Retinal pigment epithelial cell (primary cell): ENCODE data around the gene FAXDC2.
"Not testable (repeated sequence)": the region's sequence is repeated elsewhere in the genome, so short reads cannot be mapped to it uniquely, and the experiment has no call there.

ENCODE experiments used
- DNase-seq: peaks from one replicate; pipeline ENCODE4 v3.0.0-alpha.2; 2010; ENCODE audit warnings: low read depth
- H3K4me3 ChIP-seq: 2 replicates; pipeline ENCODE4 v1.5.1; 2011; ENCODE audit warnings: mild to moderate bottlenecking, low read length, control low read depth, moderate library complexity
- TF ChIP-seq, protein P1 (sequence below): conservative IDR thresholded peaks from 2 replicates; pipeline ENCODE4 v1.5.1; 2011; ENCODE audit warnings: low read depth, low read length, control low read depth, inconsistent platforms

The FAXDC2 gene

DNA sequence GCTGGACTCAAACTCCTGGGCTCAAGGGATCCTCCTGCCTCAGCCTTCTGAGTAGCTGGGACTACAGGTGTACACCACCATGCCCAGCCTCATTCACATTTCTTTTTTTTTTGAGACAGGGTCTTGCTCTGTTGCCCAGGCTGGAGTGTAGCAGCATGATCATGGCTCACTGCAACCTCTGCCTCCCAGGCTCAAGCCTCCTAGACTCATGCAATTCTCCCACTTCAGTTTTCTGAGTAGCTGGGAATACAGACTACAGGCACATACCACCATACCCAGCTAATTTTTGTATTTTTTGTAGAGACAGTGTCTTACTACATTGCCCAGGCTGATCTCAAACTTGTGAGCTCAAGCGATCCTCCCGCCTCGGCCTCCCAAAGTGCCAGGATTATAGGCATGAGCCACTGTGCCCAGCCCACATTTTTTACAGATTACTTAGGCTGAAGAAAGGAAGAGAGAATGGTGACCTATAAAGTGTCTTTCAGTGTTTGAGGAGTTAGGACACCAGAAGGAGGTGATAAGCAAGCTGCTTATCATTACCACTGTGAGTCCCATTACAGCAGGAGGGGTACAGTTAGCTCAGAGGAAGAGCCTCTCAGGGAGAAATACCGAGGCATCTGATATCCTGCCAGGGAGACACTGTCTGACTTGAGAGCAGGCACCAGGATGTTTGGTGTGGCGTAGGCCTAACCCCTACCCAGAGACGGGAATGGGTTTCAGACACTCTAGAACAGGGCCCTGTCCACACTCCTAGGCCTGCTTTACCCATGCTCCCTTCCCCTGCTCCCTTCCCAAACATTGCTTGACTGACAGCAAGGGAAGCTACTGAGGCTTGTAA, 9.7 kb downstream of the FAXDC2 start:
- TF ChIP-seq, protein P1, sequence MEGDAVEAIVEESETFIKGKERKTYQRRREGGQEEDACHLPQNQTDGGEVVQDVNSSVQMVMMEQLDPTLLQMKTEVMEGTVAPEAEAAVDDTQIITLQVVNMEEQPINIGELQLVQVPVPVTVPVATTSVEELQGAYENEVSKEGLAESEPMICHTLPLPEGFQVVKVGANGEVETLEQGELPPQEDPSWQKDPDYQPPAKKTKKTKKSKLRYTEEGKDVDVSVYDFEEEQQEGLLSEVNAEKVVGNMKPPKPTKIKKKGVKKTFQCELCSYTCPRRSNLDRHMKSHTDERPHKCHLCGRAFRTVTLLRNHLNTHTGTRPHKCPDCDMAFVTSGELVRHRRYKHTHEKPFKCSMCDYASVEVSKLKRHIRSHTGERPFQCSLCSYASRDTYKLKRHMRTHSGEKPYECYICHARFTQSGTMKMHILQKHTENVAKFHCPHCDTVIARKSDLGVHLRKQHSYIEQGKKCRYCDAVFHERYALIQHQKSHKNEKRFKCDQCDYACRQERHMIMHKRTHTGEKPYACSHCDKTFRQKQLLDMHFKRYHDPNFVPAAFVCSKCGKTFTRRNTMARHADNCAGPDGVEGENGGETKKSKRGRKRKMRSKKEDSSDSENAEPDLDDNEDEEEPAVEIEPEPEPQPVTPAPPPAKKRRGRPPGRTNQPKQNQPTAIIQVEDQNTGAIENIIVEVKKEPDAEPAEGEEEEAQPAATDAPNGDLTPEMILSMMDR: no peak
- no peak overlapping the region for H3K4me3 ChIP-seq
- no peak for DNase-seq

DNA sequence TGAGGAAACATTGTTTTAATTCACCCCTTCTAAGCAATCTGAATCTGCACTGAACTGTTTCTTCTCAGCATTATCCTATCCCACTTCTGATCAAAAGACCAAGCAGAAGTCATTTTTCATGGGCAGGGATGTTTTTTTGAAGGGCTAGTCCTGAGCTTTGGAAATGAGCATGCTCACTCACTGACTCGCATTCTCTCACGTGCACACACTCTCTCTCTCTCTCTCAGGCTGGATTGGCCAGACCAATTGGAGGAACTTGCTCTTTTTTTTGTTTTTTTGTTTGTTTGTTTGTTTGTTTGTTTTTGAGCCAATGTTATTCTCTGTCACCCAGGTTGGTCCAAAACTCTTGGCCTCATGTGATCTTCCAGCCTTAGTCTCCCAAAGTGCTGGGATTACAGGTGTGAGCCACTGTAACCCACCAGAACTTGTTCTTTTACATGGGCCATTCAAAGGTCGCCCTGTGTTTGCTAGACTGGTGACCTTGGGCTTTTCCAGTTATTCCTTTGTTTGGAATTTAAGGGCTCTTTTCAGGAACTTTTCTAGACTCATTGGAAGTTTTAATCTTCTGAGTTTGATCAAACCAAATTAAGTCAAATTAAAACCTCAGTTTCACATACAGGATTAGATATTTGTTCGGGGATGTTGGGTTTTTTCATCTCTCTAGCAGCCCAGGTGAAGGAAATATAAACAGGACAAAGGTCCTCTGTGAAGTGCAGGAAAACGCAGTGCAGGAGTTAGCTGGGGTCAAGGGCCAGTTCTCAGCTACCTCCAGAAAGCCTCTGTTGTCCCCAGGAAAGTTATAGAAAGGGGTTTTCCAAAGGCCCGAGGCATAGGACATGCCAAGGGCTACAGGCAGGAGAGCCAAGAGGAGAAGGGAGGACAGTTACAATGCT, 13.1 kb downstream of the FAXDC2 start:
- H3K4me3 ChIP-seq: no peak overlapping the region
- no peak for DNase-seq
- TF ChIP-seq, protein P1: no peak

DNA sequence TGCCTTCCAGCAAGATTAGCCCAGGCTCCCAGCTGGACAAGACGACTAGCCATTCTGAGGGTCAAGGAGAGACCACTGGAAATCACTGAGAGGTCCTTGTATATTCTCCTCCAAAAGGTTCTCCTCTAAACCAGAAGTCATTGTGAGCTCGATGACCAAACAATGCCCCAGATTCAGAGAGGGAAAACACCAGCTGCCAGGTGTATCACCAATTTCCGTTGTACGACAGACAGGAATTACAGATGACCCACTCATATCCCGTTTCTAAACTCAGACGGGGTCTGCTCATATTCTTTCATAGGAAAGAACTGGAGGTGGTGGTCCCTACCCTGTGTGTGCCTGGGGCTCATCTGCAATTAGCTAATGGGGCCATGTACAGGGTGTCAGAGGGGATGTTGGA, 14.2 kb downstream of the FAXDC2 start:
- H3K4me3 ChIP-seq: no peak overlapping the region
- TF ChIP-seq, protein P1: no peak
- no peak for DNase-seq

DNA sequence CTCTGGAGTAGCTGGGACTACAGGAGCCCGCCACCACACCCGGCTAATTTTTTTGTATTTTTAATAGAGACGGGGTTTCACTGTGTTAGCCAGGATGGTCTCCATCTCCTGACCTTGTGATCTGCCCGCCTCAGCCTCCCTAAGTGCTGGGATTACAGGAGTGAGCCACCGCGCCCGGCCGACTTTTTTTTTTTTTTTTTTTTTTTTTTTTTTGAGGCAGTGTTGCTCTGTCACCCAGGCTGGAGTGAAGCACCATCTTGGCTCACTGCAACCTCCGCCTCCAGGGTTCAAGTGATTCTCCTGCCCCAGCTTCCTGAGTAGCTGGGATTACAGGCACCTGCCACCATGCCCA, 14.7 kb downstream of the FAXDC2 start:
- DNase-seq: not testable (repeated sequence)

DNA sequence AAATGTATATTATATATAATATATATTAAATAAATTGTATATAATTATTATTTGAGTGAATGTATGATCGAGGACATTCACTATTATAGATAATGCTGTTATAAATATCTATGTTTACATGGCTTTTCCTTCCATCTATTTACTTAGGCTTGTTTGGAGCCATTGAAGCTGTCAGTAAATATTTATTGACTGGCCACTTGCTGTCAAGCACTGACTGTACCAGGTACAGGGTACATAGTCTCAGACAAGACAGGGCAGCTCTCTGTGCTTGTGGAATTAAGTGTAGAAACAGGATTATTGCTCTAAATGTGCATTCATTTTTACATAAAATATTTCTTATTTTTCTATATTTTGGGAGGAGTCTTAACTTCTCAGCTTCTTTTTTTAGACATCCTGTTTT, 16.4 kb downstream of the FAXDC2 start:
- TF ChIP-seq, protein P1: no peak

More for the DNA sequence above, 14.7 kb downstream of the FAXDC2 start:
- not testable (repeated sequence) for H3K4me3 ChIP-seq

DNA sequence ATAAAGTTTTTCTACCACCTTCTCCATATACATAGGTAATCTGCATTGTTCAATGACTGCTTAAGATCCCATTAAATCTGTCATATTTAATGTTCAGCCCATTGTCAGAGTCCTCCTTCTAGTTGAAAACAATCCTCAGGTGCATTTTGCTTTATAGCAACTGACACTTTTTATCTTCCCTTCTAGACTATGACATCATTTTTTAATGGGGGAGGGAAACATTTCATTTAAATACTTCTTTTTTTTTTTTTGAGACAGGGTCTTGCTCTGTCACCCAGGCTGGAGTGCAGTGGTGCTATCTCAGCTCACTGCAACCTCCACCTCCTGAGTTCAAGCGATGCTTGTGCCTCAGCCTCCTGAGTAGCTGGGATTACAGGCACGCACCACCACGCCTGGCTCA, 17.6 kb downstream of the FAXDC2 start:
- not testable (repeated sequence) for H3K4me3 ChIP-seq, DNase-seq

More for the DNA sequence above, 16.4 kb downstream of the FAXDC2 start:
- DNase-seq: no peak
- no peak overlapping the region for H3K4me3 ChIP-seq

DNA sequence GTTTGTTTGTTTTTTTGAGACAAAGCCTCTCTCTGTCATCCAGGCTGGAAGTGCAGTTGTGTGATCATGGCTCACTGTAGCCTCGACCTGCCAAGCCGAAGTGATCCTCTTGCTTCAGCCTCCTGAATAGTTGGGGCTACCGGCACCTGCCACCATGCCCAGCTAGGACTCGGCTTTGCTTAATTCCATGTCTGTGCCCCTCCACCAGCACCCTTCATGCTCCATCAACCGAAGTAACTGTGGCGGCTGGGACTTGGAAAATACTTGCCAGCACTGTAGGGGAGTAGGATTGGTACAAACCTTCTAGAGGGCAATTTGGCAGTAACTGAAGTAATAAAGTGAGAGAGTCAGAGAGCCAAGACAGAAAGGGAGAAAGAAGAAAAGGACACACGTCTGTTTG, 19.0 kb downstream of the FAXDC2 start:
- DNase-seq: no peak
- H3K4me3 ChIP-seq: no peak overlapping the region
- TF ChIP-seq, protein P1: no peak

DNA sequence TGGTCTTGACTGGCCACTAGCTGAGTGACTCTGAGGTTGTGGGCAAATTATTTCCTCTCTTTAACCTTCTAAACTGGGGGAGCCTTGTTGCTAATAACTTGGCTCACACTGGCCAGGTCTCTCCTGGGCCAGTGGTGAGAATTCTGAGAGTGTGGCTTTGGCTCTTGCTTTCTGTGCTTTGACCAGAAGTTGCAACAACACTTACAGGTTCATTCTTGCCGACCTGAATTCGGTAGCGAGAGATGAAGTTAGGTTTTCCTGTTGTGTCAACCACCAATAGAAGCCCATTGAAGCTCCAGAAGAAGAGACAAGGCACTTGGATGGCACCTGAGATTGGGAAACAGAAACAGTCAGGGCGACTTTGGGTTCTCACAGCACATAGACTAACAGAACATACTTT, 19.8 kb downstream of the FAXDC2 start:
- DNase-seq: no peak
- no peak overlapping the region for H3K4me3 ChIP-seq
- TF ChIP-seq, protein P1: no peak
